K562 (cell line): ENCODE measurements around the gene PYGM. TPM values are rescaled to one million over a fixed set of nuclear protein-coding genes. Genes with fewer than 3 reads are reported as not detected.

ENCODE experiments used
- ATAC-seq: fragments of 200-7000 bp; cut with Tn5 transposase; 3 replicates; pipeline ENCODE4 v1.9.1; 2020; ENCODE audit warnings: moderate library complexity
- BruUV-seq: library from RNA; stranded (reverse); fragments of 400-500 nt; replicated peaks from 2 replicates; lab custom pipeline; 2021; lab: Mats Ljungman, UMichigan
- CTCF ChIA-PET: fragments of 300-600 bp; formaldehyde crosslinking; extraction: SDS; loops from one replicate; lab custom pipeline; 2021; ENCODE audit warnings: low intra/inter-chr PET ratio; lab: Yijun Ruan, JAX
- POLR2A ChIA-PET: fragments of 300-600, 350-650 bp; sonication (Branson Sonifier 250); formaldehyde crosslinking; extraction: SDS; loops from one replicate; lab custom pipeline; 2021; ENCODE audit warnings: antibody characterized with exemption, inconsistent platforms; lab: Yijun Ruan, JAX
- DNase-seq, 4 experiments: peaks; one replicate each; pipeline versions ENCODE4 v3.0.0 to v3.0.0-alpha.2; 2011 to 2018; ENCODE audit warnings: low spot score in 3 of 4, mixed read lengths in 3 of 4; ENCODE audit errors: extremely low read depth in 1 of 4
- FAIRE-seq: peaks from 2 replicates; lab custom pipeline; 2011; peaks lifted over from hg19 to GRCh38; lab: Jason Lieb, UNC
- H2AFZ ChIP-seq: 2 replicates; pipeline ENCODE4 v1.6.0; 2011; ENCODE audit warnings: low read depth, low read length, control low read depth, inconsistent platforms
- H3K27ac ChIP-seq: fragments of 200-600 bp; 3 replicates; pipeline ENCODE4 v1.8.0; 2011; ENCODE audit warnings: low read depth, mild to moderate bottlenecking, control low read depth, inconsistent platforms, low read length, moderate library complexity, mixed read lengths; ENCODE audit errors: extremely low read depth
- H3K27me3 ChIP-seq, 2 experiments: fragments of 300-600 bp in 1 of 2; 2 replicates in 1 of 2; 3 replicates in 1 of 2; pipeline versions ENCODE4 v1.6.0 to v1.8.0; 2011; ENCODE audit warnings: inconsistent platforms in 2 of 2, low read length in 2 of 2, mild to moderate bottlenecking in 1 of 2, mixed read lengths in 1 of 2, moderate library complexity in 1 of 2; ENCODE audit not compliant: control insufficient read depth in 2 of 2, insufficient read depth in 2 of 2
- H3K36me3 ChIP-seq: fragments of 300-600 bp; 3 replicates; pipeline ENCODE4 v1.8.0; 2011; ENCODE audit warnings: mild to moderate bottlenecking, low read length, inconsistent platforms; ENCODE audit not compliant: control insufficient read depth, insufficient read depth
- H3K4me1 ChIP-seq, 2 experiments: fragments of 200-600 bp in 1 of 2; replicated peaks in 1 of 2; 2 replicates in 1 of 2; 3 replicates in 1 of 2; pipeline versions ENCODE4 v1.5.1 to v1.8.0; 2011; ENCODE audit warnings: inconsistent platforms in 2 of 2, low read length in 2 of 2, mild to moderate bottlenecking in 1 of 2, mixed read lengths in 1 of 2, moderate library complexity in 1 of 2; ENCODE audit not compliant: control insufficient read depth in 2 of 2, insufficient read depth in 2 of 2
- H3K4me2 ChIP-seq: 2 replicates; pipeline ENCODE4 v1.6.1; 2011; ENCODE audit warnings: low read length, control low read depth, inconsistent platforms, mixed read lengths; ENCODE audit not compliant: insufficient read depth
- H3K4me3 ChIP-seq: fragments of 200-600 bp; sonication (generic), shearing (Covaris generic); 2 replicates; pipeline ENCODE4 v1.5.1; 2016; ENCODE audit warnings: control low read depth, inconsistent platforms
- H3K79me2 ChIP-seq: fragments of 200-600 bp; 3 replicates; pipeline ENCODE4 v1.8.0; 2011; ENCODE audit warnings: low read length, inconsistent platforms; ENCODE audit not compliant: control insufficient read depth, insufficient read depth
- H3K9ac ChIP-seq, 2 experiments: 2 replicates each; pipeline versions ENCODE4 v1.6.0 to v1.6.1; 2011; ENCODE audit warnings: low read depth in 2 of 2, low read length in 2 of 2, control low read depth in 1 of 2, inconsistent platforms in 1 of 2, mild to moderate bottlenecking in 1 of 2, mixed read lengths in 1 of 2; ENCODE audit not compliant: insufficient read depth in 1 of 2
- H3K9me1 ChIP-seq: one replicate; pipeline ENCODE4 v1.6.0; 2011; ENCODE audit warnings: inconsistent platforms, mild to moderate bottlenecking, low read length, moderate library complexity; ENCODE audit not compliant: control insufficient read depth, insufficient read depth
- H3K9me3 ChIP-seq: replicated peaks from 2 replicates; pipeline ENCODE4 v1.5.1; 2011; ENCODE audit warnings: low read depth, low read length, inconsistent platforms; ENCODE audit not compliant: control insufficient read depth, insufficient read depth
- H4K20me1 ChIP-seq: replicated peaks from 2 replicates; pipeline ENCODE4 v1.6.1; 2011; ENCODE audit warnings: low read length, inconsistent platforms, mixed read lengths; ENCODE audit not compliant: control insufficient read depth, insufficient read depth
- ARNT ChIP-seq, 2 experiments: fragments of 450-650 bp; IDR thresholded peaks; 2 replicates each; pipeline ENCODE4 v1.6.1; 2016; ENCODE audit warnings: mild to moderate bottlenecking in 1 of 2
- E2F6 ChIP-seq, 2 experiments: IDR thresholded peaks; 2 replicates each; pipeline ENCODE4 v1.6.1; 2011; ENCODE audit warnings: borderline replicate concordance in 1 of 2, control low read depth in 1 of 2, low read depth in 1 of 2, low read length in 1 of 2, mild to moderate bottlenecking in 1 of 2, mixed read lengths in 1 of 2, moderate library complexity in 1 of 2; ENCODE audit not compliant: insufficient read depth in 1 of 2, insufficient read length in 1 of 2, poor library complexity in 1 of 2, severe bottlenecking in 1 of 2; ENCODE audit errors: extremely low read depth in 1 of 2
- EHMT2 ChIP-seq: fragments of 450-650 bp; IDR thresholded peaks from 2 replicates; pipeline ENCODE4 v1.6.1; 2018; ENCODE audit warnings: antibody characterized with exemption
- JUNB ChIP-seq: fragments of 450-650 bp; formaldehyde crosslinking; conservative IDR thresholded peaks from 2 replicates; pipeline ENCODE4 v1.4.0; 2020; ENCODE audit warnings: mild to moderate bottlenecking
- KAT7 ChIP-seq: sonication (generic); formaldehyde crosslinking; IDR thresholded peaks from 2 replicates; pipeline ENCODE4 v1.8.0; 2022; ENCODE audit warnings: missing genetic modification reagents, mild to moderate bottlenecking, borderline replicate concordance
- RB1 ChIP-seq: fragments of 450-650 bp; IDR thresholded peaks from 2 replicates; pipeline ENCODE4 v1.6.1; 2017; ENCODE audit warnings: low read depth, mild to moderate bottlenecking
- WGBS: fragments of 100-300 bp; shearing (Covaris generic); methylation state at CpG from one replicate; pipeline ENCODE4 v1.1.6; 2016; ENCODE audit warnings: low coverage, mixed read lengths; ENCODE audit not compliant: insufficient coverage; ENCODE audit errors: missing lambda C conversion rate; 5-methylcytosine and 5-hydroxymethylcytosine counted together
- in situ Hi-C: fragments of 300-500 bp; cut with MboI; formaldehyde crosslinking; loops from 4 replicates; pipeline ENCODE4 v1.15.0; 2018; ENCODE audit warnings: inconsistent platforms, mixed read lengths
- intact Hi-C: fragments of 100-400 bp; cut with micrococcal nuclease; formaldehyde crosslinking; loops from 2 replicates; pipeline ENCODE4 v1.14.2; 2022
- polyA plus RNA-seq, 8 experiments: library from polyadenylated mRNA; depleted of rRNA in 4 of 8; stranded (reverse) in 5 of 8; unstranded in 3 of 8; fragments of >200 nt; fragmentation: Nextera tagmentation in 2 of 8; fragmentation: Illumina TruSeq in 1 of 8; extraction: Ambion mirVana in 2 of 8; extraction: Trizol in 1 of 8; gene quantifications; 2 replicates each; pipeline versions ENCODE4 v1.2.1 to v1.2.3, GENCODE V29; 2011 to 2014; ENCODE audit warnings: inconsistent platforms in 1 of 8, missing spikeins in 1 of 8
- total RNA-seq, 7 experiments: library from RNA; depleted of rRNA in 6 of 7; stranded (reverse); fragments of >200 nt in 6 of 7; fragmentation: Illumina TruSeq in 2 of 7; extraction: Trizol in 2 of 7; gene quantifications; 2 replicates each; pipeline versions ENCODE4 v1.2.1 to v1.2.3, GENCODE V29; 2011 to 2021; ENCODE audit warnings: low replicate concordance in 1 of 7

The PYGM gene
- total and polyA plus RNA-seq, 9 of the 15 experiments (the other 6 are each of a cell fraction or from before 2014, with no cell fraction given), result 0.07 to 1.5 (median 0.68) TPM

- intact Hi-C loops (no loop called here), in situ Hi-C loops (no loop called here)
- ChIA-PET POLR2A (interaction anchor here (0.6 to 2.0 kb wide), 6 partner anchors 12 to 448 kb away, joined by 3 to 18 read pairs (median 4); partner anchors contain the start of gene PYGM), CTCF (no interaction called here)
- DNase-seq, result no peak
- H3K36me3 ChIP-seq, result no peaks in the 10 kb centered on the region
- H3K4me1 ChIP-seq, result peaks cover 15 to 50% of the 10 kb centered on the region in 2 experiments; a peak in 4 of 5 replicates
- H3K9ac ChIP-seq, result no peak overlapping the region
- FAIRE-seq, result no peak
- BruUV-seq, result no TSS peak
- H3K79me2 ChIP-seq, result no peaks in the 10 kb centered on the region
- H3K9me1 ChIP-seq, result no peaks in the 10 kb centered on the region
- ATAC-seq, result no peak
- no peaks in the 10 kb centered on the region for H4K20me1 ChIP-seq
- no peak overlapping the region for H2AFZ ChIP-seq
- H3K9me3 ChIP-seq, result no peaks in the 10 kb centered on the region
- H3K27ac ChIP-seq, result no peak overlapping the region
- WGBS, result 64% methylated on average over 12 of the region's 15 CpGs
- H3K4me3 ChIP-seq, result no peak overlapping the region
- no peaks in the 10 kb centered on the region for H3K27me3 ChIP-seq
- TF ChIP-seq RB1 (no peak), JUNB (no peak), KAT7 (CRISPR knock-in tag) (no peak), EHMT2 (no peak), E2F6 (IDR thresholded peaks at IDR 0.05; ENCODE audit: borderline replicate concordance in 1 of 2, extremely low read depth in 1 of 2, insufficient read depth in 1 of 2, insufficient read length in 1 of 2, low read depth in 1 of 2, low read length in 1 of 2, poor library complexity in 1 of 2, severe bottlenecking in 1 of 2) (no peak), ARNT (IDR thresholded peaks at IDR 0.05) (no peak)
- no peak overlapping the region for H3K4me2 ChIP-seq
These were observed 11.7 kb downstream of the PYGM start for GRCh38 chr11:64747961-64748665.
